HCT116 (cell line): ENCODE results near the gene DUSP16. TPM values are rescaled to one million over a fixed set of nuclear protein-coding genes. Genes with fewer than 3 reads are reported as not detected.

Source experiments
- ATAC-seq: fragments of 200-7000 bp; cut with Tn5 transposase; 2 replicates; pipeline ENCODE4 v1.9.1; 2020; ENCODE audit warnings: mild to moderate bottlenecking, moderate library complexity
- BruUV-seq: library from RNA; stranded (reverse); fragments of 400-500 nt; replicated peaks from 2 replicates; lab custom pipeline; 2021; lab: Mats Ljungman, UMichigan
- CTCF ChIA-PET: fragments of 300-600 bp; sonication (Branson Sonifier 250); formaldehyde crosslinking; loops from one replicate; lab custom pipeline; 2021; ENCODE audit warnings: antibody characterized with exemption; lab: Charles Lee
- POLR2A ChIA-PET: fragments of 300-600, 350-600 bp; sonication (Branson Sonifier 250); formaldehyde crosslinking; loops from one replicate; lab custom pipeline; 2021; ENCODE audit warnings: antibody characterized with exemption; lab: Charles Lee
- RAD21 ChIA-PET, 2 experiments: fragments of 300-600 bp; sonication (Branson Sonifier 250); formaldehyde crosslinking; loops; one replicate each; lab custom pipeline; 2023; ENCODE audit warnings: low total read pairs in 2 of 2; ENCODE audit not compliant: uncharacterized antibody in 2 of 2, unreplicated experiment in 2 of 2, low non-redundant PET in 1 of 2; lab: Charles Lee
- DNase-seq: peaks from one replicate; pipeline ENCODE4 v3.0.0-alpha.2; 2010; ENCODE audit warnings: low read depth, low spot score
- H2AFZ ChIP-seq: fragments of 200-600 bp; shearing (Covaris generic), sonication (generic); 2 replicates; pipeline ENCODE4 v1.6.1; 2017; ENCODE audit warnings: low read depth, mixed run types, mixed read lengths, antibody characterized with exemption, low read length; ENCODE audit not compliant: poor library complexity, severe bottlenecking
- H3K27ac ChIP-seq: 2 replicates; pipeline ENCODE4 v1.5.1; 2012; ENCODE audit warnings: low read depth, low read length
- H3K27me3 ChIP-seq: fragments of 200-600 bp; sonication (generic); 2 replicates; pipeline ENCODE4 v1.6.1; 2016; ENCODE audit warnings: mixed run types, low read length, mixed read lengths; ENCODE audit not compliant: insufficient read depth
- H3K36me3 ChIP-seq, 2 experiments: fragments of 200-500 bp in 1 of 2; fragments of 200-600 bp in 1 of 2; sonication (Bioruptor generic) in 1 of 2; sonication (generic) in 1 of 2; 2 replicates each; pipeline versions ENCODE4 v1.5.1 to v1.6.1; 2014 to 2016; ENCODE audit warnings: low read length in 2 of 2, inconsistent platforms in 1 of 2, mixed read lengths in 1 of 2, mixed run types in 1 of 2; ENCODE audit not compliant: insufficient read depth in 2 of 2, control insufficient read depth in 1 of 2
- H3K4me1 ChIP-seq, 2 experiments: fragments of 200-600 bp in 1 of 2; sonication (generic) in 1 of 2; 2 replicates each; pipeline versions ENCODE4 v1.5.1 to v1.6.1; 2012 to 2017; ENCODE audit warnings: low read length in 2 of 2, inconsistent platforms in 1 of 2, mild to moderate bottlenecking in 1 of 2, mixed read lengths in 1 of 2, mixed run types in 1 of 2, moderate library complexity in 1 of 2; ENCODE audit not compliant: insufficient read depth in 2 of 2, control insufficient read depth in 1 of 2
- H3K4me2 ChIP-seq: fragments of 200-600 bp; sonication (generic); 2 replicates; pipeline ENCODE4 v1.6.1; 2017; ENCODE audit warnings: mixed run types, low read length, mixed read lengths
- H3K4me3 ChIP-seq, 2 experiments: fragments of 200-600 bp in 1 of 2; sonication (generic) in 1 of 2; replicated peaks in 1 of 2; 2 replicates each; pipeline ENCODE4 v1.5.1; 2011 to 2016; ENCODE audit warnings: low read length in 2 of 2, control low read depth in 1 of 2, low read depth in 1 of 2, mild to moderate bottlenecking in 1 of 2, mixed read lengths in 1 of 2, mixed run types in 1 of 2
- H3K79me2 ChIP-seq: fragments of 200-600 bp; sonication (generic); 2 replicates; pipeline ENCODE4 v1.6.1; 2017; ENCODE audit warnings: mild to moderate bottlenecking, mixed run types, low read length, moderate library complexity, mixed read lengths; ENCODE audit not compliant: insufficient read depth
- H3K9ac ChIP-seq: fragments of 200-600 bp; sonication (generic); 2 replicates; pipeline ENCODE4 v1.6.1; 2016; ENCODE audit warnings: low read length, mixed read lengths
- H3K9me2 ChIP-seq: fragments of 200-600 bp; sonication (generic), shearing (Covaris generic); 2 replicates; pipeline ENCODE4 v1.6.1; 2017; ENCODE audit warnings: mixed run types, mild to moderate bottlenecking, moderate library complexity; ENCODE audit not compliant: insufficient read depth
- H3K9me3 ChIP-seq, 2 experiments: fragments of 200-500 bp in 1 of 2; fragments of 200-600 bp in 1 of 2; sonication (Bioruptor generic) in 1 of 2; sonication (generic) in 1 of 2; 2 replicates each; pipeline ENCODE4 v1.6.1; 2014 to 2017; ENCODE audit warnings: low read length in 2 of 2, mixed read lengths in 2 of 2, inconsistent platforms in 1 of 2, low read depth in 1 of 2, mild to moderate bottlenecking in 1 of 2, mixed run types in 1 of 2, moderate library complexity in 1 of 2; ENCODE audit not compliant: control insufficient read depth in 1 of 2, insufficient read depth in 1 of 2
- H4K20me1 ChIP-seq: fragments of 200-600 bp; sonication (generic), shearing (Covaris generic); 2 replicates; pipeline ENCODE4 v1.6.1; 2017; ENCODE audit warnings: mixed run types, mild to moderate bottlenecking, moderate library complexity; ENCODE audit not compliant: insufficient read depth
- CBX3 ChIP-seq: IDR thresholded peaks from 2 replicates; pipeline ENCODE4 v1.6.1; 2012; ENCODE audit warnings: low read depth
- CEBPB ChIP-seq: IDR thresholded peaks from 2 replicates; pipeline ENCODE4 v1.6.1; 2012; ENCODE audit warnings: low read depth
- CTCF ChIP-seq, 3 experiments: fragments of 200-600 bp in 1 of 3; sonication (generic) in 1 of 3; IDR thresholded peaks in 2 of 3; conservative IDR thresholded peaks in 1 of 3; 2 replicates each; pipeline ENCODE4 v1.5.1; 2012 to 2017; ENCODE audit warnings: low read depth in 2 of 3, low read length in 2 of 3, antibody characterized with exemption in 1 of 3, borderline replicate concordance in 1 of 3, control low read depth in 1 of 3, mild to moderate bottlenecking in 1 of 3, mixed read lengths in 1 of 3, mixed run types in 1 of 3, moderate library complexity in 1 of 3; ENCODE audit not compliant: insufficient read depth in 1 of 3
- EGR1 ChIP-seq: IDR thresholded peaks from 2 replicates; pipeline ENCODE4 v1.6.1; 2012; ENCODE audit warnings: low read depth
- ELF1 ChIP-seq: IDR thresholded peaks from 2 replicates; pipeline ENCODE4 v1.6.1; 2012; ENCODE audit warnings: low read depth, borderline replicate concordance
- EZH2phosphoT487 ChIP-seq: fragments of 200-600 bp; IDR thresholded peaks from 2 replicates; pipeline ENCODE4 v1.6.1; 2018; ENCODE audit warnings: antibody characterized with exemption, borderline replicate concordance
- FOSL1 ChIP-seq: IDR thresholded peaks from 2 replicates; pipeline ENCODE4 v1.6.1; 2012; ENCODE audit warnings: low read depth
- JUND ChIP-seq: IDR thresholded peaks from 2 replicates; pipeline ENCODE4 v1.6.1; 2012
- MAX ChIP-seq: IDR thresholded peaks from 2 replicates; pipeline ENCODE4 v1.6.1; 2012
- SP1 ChIP-seq: IDR thresholded peaks from 2 replicates; pipeline ENCODE4 v1.6.1; 2012; ENCODE audit warnings: low read depth
- TCF7L2 ChIP-seq: IDR thresholded peaks from 2 replicates; pipeline ENCODE4 v1.7.0; 2011; ENCODE audit warnings: borderline replicate concordance, inconsistent platforms; ENCODE audit not compliant: insufficient read depth, insufficient read length; ENCODE audit errors: extremely low read depth
- ZBTB33 ChIP-seq: IDR thresholded peaks from 2 replicates; pipeline ENCODE4 v1.6.1; 2011; ENCODE audit warnings: mild to moderate bottlenecking, low read length, moderate library complexity; ENCODE audit not compliant: insufficient replicate concordance; ENCODE audit errors: extremely low read depth
- ZFX ChIP-seq: fragments of 450-650 bp; IDR thresholded peaks from 2 replicates; pipeline ENCODE4 v1.6.1; 2017
- intact Hi-C: fragments of 100-400 bp; cut with micrococcal nuclease; formaldehyde crosslinking; loops from 2 replicates; pipeline ENCODE4 v1.10.0; 2022
- total RNA-seq: library from RNA; stranded (reverse); gene quantifications from one replicate; pipeline ENCODE4 v1.2.1, GENCODE V29; 2021; ENCODE audit not compliant: unreplicated experiment

The DUSP16 gene
- total RNA-seq, 1 experiment from 2014 or later: 13.4 TPM

GRCh38 chr12:12604740-12605139, 42.1 kb upstream of the DUSP16 start:
- H3K4me1 ChIP-seq: no peaks in the 10 kb centered on the region
- no peaks in the 10 kb centered on the region for H4K20me1 ChIP-seq
- no peaks in the 10 kb centered on the region for H3K27me3 ChIP-seq
- DNase-seq (no peak), ATAC-seq (no peak)
- no peak overlapping the region for H3K9ac ChIP-seq
- H3K4me3 ChIP-seq: no peak overlapping the region
- no peaks in the 10 kb centered on the region for H3K9me2 ChIP-seq
- ChIA-PET POLR2A (no interaction called here), RAD21 (no interaction called here), CTCF (no interaction called here)
- no peak overlapping the region for H3K27ac ChIP-seq
- BruUV-seq: no TSS peak
- intact Hi-C loops: no loop called here
- TF ChIP-seq MAX (no peak), CEBPB (no peak), SP1 (no peak), EGR1 (no peak), TCF7L2 (no peak), EZH2phosphoT487 (no peak), FOSL1 (no peak), ZBTB33 (no peak), JUND (no peak)
- no peaks in the 10 kb centered on the region for H3K9me3 ChIP-seq
- no peak overlapping the region for H2AFZ ChIP-seq
- no peaks in the 10 kb centered on the region for H3K36me3 ChIP-seq
- H3K4me2 ChIP-seq: no peak overlapping the region
- no peaks in the 10 kb centered on the region for H3K79me2 ChIP-seq

- Histone ChIP-seq H4K20me1 (no peaks in the 10 kb centered on the region), H3K4me1 (no peaks in the 10 kb centered on the region), H3K4me3 (no peak overlapping the region), H2AFZ (no peak overlapping the region), H3K9me3 (no peaks in the 10 kb centered on the region), H3K4me2 (no peak overlapping the region), H3K36me3 (no peaks in the 10 kb centered on the region), H3K9me2 (no peaks in the 10 kb centered on the region), H3K27ac (no peak overlapping the region), H3K9ac (no peak overlapping the region), H3K79me2 (no peaks in the 10 kb centered on the region), H3K27me3 (no peaks in the 10 kb centered on the region)
- intact Hi-C loops: no loop called here
- ChIA-PET RAD21 (no interaction called here), POLR2A (no interaction called here), CTCF (no interaction called here)
- no TSS peak for BruUV-seq
- no peak for TF ChIP-seq EGR1
- no peak for TF ChIP-seq MAX
- no peak for TF ChIP-seq CEBPB
- TF ChIP-seq ELF1: no peak
- no peak for TF ChIP-seq CBX3
- TF ChIP-seq TCF7L2: no peak
- TF ChIP-seq JUND: no peak
- TF ChIP-seq CTCF (IDR thresholded peaks at IDR 0.05 in 2 of 3, conservative IDR thresholded peaks at IDR 0.05 in 1 of 3; ENCODE audit: borderline replicate concordance in 1 of 3, insufficient read depth in 1 of 3, low read depth in 2 of 3, low read length in 2 of 3): no peak
- no peak for TF ChIP-seq ZFX
- no peak for TF ChIP-seq FOSL1
- DNase-seq (no peak), ATAC-seq (no peak)
These were observed 38.0 kb upstream of the DUSP16 start for GRCh38 chr12:12600659-12601058.
